WERI-Rb-1 (cell line): Measurements from ENCODE around the gene PRIM2.
"Not testable (repeated sequence)": the region's sequence is repeated elsewhere in the genome, so short reads cannot be mapped to it uniquely, and the experiment has no call there.

Source experiments
- DNase-seq: peaks from one replicate; pipeline ENCODE4 v3.0.0-alpha.2; 2020
- H3K27ac ChIP-seq: fragments of 250-450 bp; sonication (Bioruptor Pico); 2 replicates; pipeline ENCODE4 v1.5.1; 2020; ENCODE audit warnings: mild to moderate bottlenecking, moderate library complexity
- H3K27me3 ChIP-seq: fragments of 250-450 bp; sonication (Bioruptor Pico); 2 replicates; pipeline ENCODE4 v1.5.1; 2021; ENCODE audit warnings: mild to moderate bottlenecking, low read depth, moderate library complexity; ENCODE audit not compliant: insufficient read depth, severe bottlenecking
- H3K36me3 ChIP-seq: fragments of 250-450 bp; sonication (Bioruptor Pico); 2 replicates; pipeline ENCODE4 v1.5.1; 2020; ENCODE audit warnings: mild to moderate bottlenecking, moderate library complexity
- H3K4me3 ChIP-seq: 2 replicates; pipeline ENCODE4 v1.5.1; 2011; ENCODE audit warnings: low read depth, mild to moderate bottlenecking, control low read depth, low read length
- H3K9me3 ChIP-seq: fragments of 250-450 bp; sonication (Bioruptor Pico); 2 replicates; pipeline ENCODE4 v1.5.1; 2021; ENCODE audit warnings: mild to moderate bottlenecking, moderate library complexity; ENCODE audit not compliant: severe bottlenecking
- TF ChIP-seq, protein P1 (sequence below): IDR thresholded peaks from 2 replicates; pipeline ENCODE4 v1.5.1; 2011; ENCODE audit warnings: low read depth, mild to moderate bottlenecking, control low read depth, inconsistent platforms, low read length

Gene PRIM2

DNA sequence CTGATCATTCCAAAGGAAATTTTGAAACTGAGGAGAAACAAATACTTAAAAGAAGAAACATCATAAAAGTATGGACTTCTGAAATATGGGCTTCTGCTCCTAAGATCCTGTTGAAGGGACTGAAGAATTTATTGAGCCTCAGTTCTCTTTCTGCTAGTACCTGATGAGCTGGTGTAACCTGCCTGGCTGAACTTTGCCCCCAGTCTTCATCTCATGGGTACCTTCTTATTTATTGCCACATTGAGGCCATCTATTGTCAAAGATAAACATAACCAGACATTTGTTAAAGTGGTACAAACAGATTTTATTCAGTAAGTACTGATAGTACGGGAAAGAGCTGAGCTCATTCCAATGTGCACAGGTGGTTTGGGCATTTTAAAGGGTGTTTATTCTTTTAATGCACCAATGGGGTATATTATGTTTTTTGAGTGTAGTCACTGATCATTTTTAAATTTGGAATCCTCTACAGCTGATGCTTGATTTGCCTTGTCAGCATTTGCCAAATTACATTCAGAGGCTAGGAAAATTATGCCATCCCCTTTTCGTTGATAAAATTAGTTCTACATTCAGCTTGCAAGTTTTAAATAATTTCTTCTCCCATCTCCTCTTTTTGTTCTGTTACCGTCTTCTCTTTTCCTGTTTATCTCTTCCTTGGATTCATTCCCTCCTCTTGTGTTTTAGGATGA lies 118.2 kb downstream of the PRIM2 start:
- no peaks in the 10 kb centered on the region for H3K36me3 ChIP-seq
- no peak for DNase-seq
- no peak overlapping the region for H3K4me3 ChIP-seq
- H3K9me3 ChIP-seq, result no peaks in the 10 kb centered on the region
- TF ChIP-seq, protein P1, sequence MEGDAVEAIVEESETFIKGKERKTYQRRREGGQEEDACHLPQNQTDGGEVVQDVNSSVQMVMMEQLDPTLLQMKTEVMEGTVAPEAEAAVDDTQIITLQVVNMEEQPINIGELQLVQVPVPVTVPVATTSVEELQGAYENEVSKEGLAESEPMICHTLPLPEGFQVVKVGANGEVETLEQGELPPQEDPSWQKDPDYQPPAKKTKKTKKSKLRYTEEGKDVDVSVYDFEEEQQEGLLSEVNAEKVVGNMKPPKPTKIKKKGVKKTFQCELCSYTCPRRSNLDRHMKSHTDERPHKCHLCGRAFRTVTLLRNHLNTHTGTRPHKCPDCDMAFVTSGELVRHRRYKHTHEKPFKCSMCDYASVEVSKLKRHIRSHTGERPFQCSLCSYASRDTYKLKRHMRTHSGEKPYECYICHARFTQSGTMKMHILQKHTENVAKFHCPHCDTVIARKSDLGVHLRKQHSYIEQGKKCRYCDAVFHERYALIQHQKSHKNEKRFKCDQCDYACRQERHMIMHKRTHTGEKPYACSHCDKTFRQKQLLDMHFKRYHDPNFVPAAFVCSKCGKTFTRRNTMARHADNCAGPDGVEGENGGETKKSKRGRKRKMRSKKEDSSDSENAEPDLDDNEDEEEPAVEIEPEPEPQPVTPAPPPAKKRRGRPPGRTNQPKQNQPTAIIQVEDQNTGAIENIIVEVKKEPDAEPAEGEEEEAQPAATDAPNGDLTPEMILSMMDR, result no peak
- no peaks in the 10 kb centered on the region for H3K27me3 ChIP-seq
- no peak overlapping the region for H3K27ac ChIP-seq

DNA sequence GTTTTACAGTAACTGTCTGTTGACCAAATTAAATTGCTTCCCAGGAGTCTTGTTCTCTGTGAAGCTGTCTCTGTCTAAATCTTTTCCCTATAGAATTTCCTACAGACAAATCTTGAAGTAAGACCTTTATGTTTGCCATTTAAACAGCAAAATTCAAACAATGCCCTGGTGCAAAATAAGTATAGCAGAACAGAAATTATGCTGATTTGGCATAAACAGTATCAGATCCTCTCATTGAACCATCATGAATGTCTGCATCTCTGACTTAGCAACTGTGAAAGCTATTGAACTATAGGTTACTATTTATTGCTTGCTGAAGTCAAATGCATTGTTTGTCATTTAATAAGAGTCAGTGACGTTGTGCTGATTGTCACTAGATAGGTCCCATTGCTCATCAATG lies 123.3 kb downstream of the PRIM2 start:
- not testable (repeated sequence) for H3K36me3 ChIP-seq, H3K9me3 ChIP-seq, DNase-seq, H3K27me3 ChIP-seq, H3K4me3 ChIP-seq, H3K27ac ChIP-seq

DNA sequence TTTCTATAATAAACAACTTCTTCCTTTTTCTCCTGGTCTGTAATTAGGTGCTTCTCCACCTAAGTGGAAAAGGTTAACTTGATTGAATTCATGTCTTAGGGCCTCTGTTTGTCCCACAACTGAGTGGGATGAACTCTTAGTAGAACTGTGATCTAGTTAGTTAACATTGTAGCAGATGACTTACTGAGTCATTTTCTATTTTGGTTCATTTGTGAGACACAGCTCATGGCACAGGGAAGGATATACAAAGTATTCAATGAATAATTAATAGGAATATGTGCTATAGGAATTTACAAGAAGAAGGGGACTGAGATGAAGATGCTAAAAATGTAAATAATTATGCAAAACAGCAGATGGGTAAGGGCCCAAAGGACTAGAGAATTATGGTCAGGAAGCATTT lies 124.7 kb downstream of the PRIM2 start:
- H3K4me3 ChIP-seq, H3K27me3 ChIP-seq, DNase-seq, H3K9me3 ChIP-seq, H3K36me3 ChIP-seq, H3K27ac ChIP-seq: not testable (repeated sequence)

DNA sequence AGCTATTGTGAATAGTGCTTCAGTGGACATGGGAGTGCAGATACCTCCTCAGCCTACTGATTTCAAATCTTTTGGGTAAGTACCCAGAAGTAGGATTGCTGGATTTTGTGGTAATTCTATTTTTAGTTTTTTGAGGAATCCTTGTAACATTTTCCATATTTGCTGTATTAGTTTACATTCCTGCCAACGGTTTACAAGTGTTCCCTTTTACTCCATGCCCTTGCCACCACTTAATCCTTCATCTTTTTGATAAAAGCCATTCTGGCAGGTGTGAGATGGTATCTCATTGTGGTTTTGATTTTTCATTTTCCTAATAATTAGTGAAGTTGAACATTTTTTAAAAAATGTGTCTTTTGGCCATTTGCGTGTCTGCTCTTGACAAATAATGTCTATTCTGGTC lies 125.8 kb downstream of the PRIM2 start:
- H3K9me3 ChIP-seq, H3K27me3 ChIP-seq, DNase-seq, H3K4me3 ChIP-seq, H3K36me3 ChIP-seq, H3K27ac ChIP-seq: not testable (repeated sequence)

DNA sequence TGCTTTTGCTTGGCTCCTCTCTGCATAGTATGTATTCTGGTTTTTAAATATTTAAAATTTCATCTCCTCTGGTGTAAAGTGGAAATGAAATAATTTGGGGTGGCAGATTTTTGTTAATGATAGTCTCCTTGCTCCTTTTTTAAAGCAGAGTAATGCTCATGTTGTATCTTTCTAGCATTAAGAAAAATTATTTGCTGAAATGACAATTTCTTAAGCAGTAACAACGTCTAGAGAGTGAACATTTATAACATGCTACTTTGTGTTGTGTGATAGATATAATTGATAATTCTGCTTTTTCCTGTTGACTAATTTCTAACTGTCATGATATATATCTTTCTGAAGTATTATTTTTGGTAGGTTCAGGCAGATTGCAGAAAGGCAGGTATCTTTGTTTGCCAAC lies 127.4 kb downstream of the PRIM2 start:
- H3K27me3 ChIP-seq, DNase-seq, H3K9me3 ChIP-seq, H3K4me3 ChIP-seq, H3K36me3 ChIP-seq, H3K27ac ChIP-seq: not testable (repeated sequence)

DNA sequence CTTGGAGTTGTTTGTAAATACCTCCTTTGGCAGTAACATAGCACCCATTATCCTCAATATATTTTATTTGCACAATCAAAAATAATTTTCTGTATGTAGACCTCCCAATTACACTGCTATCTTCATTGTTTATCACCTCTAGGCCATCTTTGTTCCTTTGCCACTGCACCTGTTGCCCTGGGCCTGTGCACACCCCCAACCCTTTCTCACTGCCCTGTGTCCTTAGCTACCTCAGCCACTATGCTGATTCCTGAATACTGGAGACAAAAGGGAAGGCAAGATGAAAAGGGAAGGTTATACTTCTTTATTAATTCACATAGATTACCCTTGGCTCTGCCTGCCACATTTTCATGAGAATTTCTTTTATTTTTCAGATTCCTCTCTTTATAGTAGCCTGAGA lies 127.9 kb downstream of the PRIM2 start:
- H3K4me3 ChIP-seq, H3K27ac ChIP-seq, H3K9me3 ChIP-seq, H3K36me3 ChIP-seq, DNase-seq, H3K27me3 ChIP-seq: not testable (repeated sequence)

DNA sequence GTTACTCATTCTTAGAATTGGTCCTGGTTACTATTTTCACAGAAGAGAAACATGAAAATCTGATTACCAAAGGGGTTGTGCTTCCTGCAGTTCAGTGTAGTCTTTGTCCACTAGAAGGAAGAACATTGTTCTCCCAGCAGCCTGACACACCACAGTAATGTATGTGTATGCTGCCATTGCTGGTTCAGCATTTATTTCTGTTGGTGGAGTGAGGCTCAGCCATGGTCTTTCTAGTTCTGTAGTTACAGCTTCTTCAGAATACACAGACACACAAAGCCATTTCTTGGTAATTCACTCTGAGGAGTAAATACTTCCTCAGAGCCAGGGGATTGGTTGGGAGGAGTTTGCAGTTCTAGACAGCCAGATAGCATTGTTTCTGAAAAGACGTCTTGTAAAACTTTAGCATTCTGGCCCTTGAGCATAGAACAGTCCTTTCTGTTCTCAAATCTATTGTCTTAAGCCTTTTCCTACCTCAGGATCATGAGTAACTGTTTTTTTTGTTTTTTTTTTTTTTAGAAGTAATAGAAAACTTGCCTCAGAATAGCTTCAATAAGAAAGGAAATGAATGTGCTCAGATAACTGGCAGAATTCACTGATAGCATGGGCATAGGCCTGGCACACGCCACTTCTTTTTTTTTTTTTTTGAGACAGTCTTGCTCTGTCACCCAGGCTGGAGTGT lies 128.5 kb downstream of the PRIM2 start:
- not testable (repeated sequence) for H3K27me3 ChIP-seq, DNase-seq, H3K9me3 ChIP-seq, H3K4me3 ChIP-seq, H3K27ac ChIP-seq, H3K36me3 ChIP-seq

DNA sequence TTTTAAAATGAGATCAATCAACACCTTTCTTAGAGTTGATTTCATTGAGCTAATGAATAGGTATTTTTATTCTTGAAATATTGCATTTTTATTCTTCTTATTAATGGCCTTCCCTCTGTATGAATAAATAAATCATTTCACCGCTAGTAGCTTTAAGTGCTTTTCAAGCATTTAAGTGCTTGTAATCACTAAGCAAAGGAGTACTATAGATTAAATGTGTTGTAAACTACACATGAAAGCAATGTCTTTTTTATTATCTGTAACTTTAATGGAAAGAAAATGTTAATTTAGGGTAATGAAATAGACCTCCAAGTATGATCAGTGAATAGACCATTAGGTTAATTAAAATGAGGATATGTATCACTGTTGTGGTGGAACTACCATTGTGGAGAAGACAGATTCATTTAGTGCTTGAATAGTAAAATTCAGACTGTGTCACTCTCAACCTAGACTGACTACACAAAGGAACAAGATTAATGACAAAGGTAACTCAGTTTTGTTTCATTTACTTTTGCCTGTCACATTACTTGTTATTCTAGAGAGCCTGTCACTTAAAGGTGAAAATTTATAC lies 132.2 kb downstream of the PRIM2 start:
- not testable (repeated sequence) for H3K27me3 ChIP-seq, H3K27ac ChIP-seq, H3K4me3 ChIP-seq, H3K9me3 ChIP-seq, H3K36me3 ChIP-seq, DNase-seq

DNA sequence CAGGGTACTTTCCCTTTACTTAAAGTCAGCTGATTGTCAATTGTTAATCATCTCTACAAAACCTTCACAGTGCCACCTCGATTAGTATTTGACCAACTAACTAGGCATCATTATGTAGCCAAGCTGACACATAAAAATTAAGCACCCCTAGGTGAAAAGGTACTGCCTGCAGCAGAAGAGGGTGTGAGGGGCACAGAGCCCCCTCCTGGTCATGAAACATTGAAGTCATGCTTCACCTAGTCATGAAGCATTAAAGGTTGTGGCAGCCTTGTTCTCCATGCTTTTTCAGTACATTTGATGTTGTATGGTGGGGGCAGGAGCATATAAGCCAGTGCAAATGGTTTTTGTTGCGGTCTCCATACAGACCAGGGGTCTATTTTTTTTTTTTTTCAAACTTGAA lies 142.4 kb downstream of the PRIM2 start:
- not testable (repeated sequence) for H3K4me3 ChIP-seq, DNase-seq, H3K36me3 ChIP-seq, H3K9me3 ChIP-seq, H3K27ac ChIP-seq, H3K27me3 ChIP-seq

DNA sequence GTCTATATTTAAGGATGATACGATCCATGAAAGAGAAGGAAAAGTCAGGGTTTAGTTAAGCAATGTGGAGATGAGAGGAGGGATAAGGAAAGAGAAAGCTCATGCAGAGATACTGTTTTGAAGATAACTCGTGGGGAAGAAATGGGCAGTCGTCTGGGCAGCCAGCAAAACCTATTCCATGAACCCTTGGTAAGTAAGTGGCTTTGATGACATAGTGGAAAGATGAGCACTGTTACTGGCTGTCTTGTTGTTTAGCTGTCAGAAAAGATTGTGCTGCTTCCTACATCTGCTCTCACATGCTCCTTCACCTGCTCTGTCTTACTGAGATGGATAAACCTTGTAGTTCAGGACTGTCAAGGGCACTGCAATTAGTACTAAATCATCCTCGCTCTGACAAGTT lies 143.6 kb downstream of the PRIM2 start:
- H3K4me3 ChIP-seq, H3K36me3 ChIP-seq, H3K27ac ChIP-seq, DNase-seq, H3K27me3 ChIP-seq, H3K9me3 ChIP-seq: not testable (repeated sequence)

DNA sequence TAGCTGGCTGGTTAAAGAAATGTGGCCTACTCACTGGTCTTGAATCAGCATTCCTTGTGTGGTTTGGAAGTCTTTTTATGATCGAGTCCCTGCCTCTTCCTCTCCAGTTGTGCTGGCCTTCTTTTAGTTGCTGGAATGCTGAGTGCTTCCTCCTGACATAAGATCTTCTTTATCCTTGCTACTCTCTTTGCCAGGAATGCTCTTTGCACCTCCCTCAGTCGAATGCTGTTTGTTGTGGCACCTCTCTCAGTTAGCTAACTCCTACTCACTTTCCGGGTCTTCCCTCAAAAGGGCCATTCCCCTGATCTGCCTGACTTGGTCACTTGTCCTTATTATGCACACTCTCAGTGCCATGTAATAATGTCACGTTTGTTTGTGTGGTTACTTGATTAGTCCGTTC lies 146.4 kb downstream of the PRIM2 start:
- H3K36me3 ChIP-seq, H3K4me3 ChIP-seq, DNase-seq, H3K27me3 ChIP-seq, H3K9me3 ChIP-seq, H3K27ac ChIP-seq: not testable (repeated sequence)

DNA sequence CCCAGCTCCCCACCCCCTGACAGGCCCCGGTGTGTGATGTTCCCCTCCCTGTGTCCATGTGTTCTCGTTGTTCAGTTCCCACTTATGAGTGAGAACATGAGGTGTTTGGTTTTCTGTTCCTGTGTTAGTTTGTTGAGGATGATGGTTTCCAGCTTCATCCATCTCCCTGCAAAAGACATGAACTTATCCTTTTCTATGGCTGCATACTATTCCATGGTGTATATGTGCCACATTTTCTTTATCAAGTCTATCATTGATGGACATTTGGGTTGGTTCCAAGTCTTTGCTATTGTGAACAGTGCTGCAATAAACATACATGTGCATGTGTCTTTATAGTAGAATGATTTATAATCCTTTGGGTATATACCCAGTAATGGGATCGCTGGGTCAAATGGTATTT lies 148.5 kb downstream of the PRIM2 start:
- not testable (repeated sequence) for DNase-seq, H3K4me3 ChIP-seq, H3K36me3 ChIP-seq, H3K27me3 ChIP-seq, H3K27ac ChIP-seq, H3K9me3 ChIP-seq
